ENCODE results near the gene RANBP3.
A peak's percentile ranks its signal among the peaks of the same experiment; 100 is the strongest.
"Not testable (repeated sequence)": the region's sequence is repeated elsewhere in the genome, so short reads cannot be mapped to it uniquely, and the experiment has no call there.

Gene RANBP3

DNA sequence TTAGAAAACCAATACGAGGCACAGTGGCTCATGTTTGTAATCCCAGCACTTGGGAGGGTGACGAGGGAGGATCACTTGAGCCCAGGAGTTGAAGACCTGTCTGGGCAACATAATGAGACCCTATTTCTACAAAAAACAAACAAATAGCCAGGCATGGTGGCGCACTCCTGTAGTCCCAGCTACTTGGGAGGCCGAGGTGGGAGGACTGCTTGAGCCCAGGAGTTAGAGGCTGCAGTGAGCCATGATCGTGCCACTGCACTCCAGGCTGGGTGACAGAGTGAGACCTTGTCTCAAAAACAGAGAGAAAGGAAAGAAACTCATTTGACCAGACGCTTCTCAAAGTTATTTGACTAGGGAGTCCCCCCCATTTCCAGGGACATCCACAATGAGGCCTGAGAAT is 14.7 kb downstream of the RANBP3 start:
- DNase-seq: not testable (repeated sequence)

DNA sequence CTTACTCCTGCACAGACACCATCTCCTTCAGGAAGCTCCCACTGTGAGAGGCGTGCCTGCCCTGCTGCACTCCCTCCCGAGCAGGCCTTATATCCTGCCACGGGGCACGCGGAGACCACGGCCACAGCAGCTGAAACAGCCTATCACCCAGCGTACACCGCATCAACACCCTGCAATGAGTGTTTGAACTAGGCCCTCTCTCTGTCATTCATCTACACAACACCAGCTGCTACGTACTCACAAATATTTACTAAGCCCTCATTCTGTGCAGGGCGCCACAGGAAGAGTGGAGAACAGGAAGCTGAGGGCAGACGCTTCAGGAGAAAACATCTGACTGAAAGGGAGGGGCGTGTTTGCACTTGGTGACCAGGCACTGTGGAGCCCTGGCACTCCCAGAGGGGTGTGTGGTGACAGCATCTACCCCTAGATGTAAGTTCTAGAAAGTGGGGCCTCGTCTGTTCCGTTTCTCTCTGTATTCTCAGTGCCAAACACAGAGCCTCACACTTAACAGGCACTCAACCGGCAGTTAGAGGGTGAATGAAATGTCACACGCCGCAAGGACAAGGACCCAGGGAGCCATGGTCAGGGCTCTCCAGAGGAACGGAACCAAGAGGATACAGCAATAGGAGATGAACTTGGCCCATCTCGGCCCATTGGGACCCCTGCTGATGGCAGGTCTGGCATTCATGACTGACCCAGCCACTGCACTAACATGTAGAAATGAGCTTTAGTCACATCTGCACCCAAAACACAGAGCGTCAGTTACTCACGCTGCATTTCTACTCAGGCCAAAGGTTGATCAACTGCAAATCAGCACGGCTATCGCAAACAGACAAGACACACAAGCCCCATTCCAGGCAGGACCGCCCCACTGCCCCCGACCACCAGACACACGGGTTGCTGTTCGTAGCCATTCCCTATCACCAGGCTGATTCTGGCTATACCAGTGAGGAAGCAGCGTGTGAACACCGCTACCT is 15.7 kb downstream of the RANBP3 start:
- peak; percentile 79 to 80 for DNase-seq

DNA sequence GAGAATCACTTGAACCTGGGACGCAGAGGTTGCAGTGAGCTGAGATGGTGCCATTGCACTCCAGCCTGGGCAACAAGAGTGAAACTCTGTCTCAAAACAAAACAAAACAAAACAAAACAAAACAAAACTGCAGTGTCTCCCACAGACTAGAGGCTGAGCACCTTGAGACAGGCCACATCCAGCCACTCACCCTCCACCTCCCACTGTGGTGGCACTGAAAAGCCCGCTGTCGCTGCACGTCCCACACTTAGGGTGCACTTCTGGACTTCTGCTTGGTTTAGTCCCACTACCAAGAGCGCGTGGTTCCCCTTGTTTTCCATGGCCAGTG is 16.3 kb downstream of the RANBP3 start:
- DNase-seq: not testable (repeated sequence)

DNA sequence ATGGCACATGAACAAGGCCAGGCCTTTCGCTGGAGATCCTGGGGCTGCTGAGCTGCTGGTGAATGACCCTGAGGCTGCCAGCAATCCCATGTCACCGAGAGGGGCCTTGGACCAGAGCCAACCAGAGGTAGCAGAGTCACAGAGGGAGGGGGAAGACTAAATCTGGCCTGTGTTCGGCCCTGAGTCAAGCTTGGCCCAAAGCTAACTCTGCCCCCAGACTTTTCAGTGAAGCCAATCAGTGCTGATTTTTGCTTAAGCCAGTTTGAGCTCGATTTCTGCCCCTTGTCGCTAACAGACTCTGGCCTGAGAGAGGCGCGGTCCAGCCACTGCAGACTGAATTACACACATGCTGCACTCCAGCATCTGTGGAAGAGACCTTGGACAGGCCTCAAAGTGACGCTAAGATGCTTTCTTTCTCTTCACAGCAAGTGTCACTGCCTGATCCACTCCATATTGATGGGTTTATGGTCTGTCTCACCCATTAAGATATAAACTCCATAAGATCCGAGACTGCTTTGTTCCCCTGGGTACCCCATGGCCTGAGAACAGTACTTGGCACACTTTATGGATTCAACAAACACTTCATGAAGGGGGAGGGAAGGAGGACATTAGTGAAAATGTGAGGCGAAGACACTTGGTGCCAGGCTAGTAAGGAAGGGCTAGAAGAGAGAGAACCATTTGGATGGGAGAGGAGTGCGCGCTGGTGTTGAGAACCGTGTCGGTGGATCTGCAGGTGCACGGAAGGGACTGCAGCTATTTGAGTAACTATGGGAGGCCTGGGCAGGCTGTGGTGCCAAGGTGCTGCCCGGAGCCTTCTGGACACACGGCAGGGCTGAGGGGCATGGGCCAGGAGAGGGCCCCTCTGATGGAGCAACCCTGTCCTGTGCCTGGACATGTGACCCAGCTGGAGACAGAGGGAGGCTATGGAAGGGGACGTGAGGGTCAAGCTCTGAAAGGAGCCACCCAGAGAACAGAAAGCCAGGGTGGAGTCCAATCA is 17.6 kb downstream of the RANBP3 start:
- DNase-seq: no peak

DNA sequence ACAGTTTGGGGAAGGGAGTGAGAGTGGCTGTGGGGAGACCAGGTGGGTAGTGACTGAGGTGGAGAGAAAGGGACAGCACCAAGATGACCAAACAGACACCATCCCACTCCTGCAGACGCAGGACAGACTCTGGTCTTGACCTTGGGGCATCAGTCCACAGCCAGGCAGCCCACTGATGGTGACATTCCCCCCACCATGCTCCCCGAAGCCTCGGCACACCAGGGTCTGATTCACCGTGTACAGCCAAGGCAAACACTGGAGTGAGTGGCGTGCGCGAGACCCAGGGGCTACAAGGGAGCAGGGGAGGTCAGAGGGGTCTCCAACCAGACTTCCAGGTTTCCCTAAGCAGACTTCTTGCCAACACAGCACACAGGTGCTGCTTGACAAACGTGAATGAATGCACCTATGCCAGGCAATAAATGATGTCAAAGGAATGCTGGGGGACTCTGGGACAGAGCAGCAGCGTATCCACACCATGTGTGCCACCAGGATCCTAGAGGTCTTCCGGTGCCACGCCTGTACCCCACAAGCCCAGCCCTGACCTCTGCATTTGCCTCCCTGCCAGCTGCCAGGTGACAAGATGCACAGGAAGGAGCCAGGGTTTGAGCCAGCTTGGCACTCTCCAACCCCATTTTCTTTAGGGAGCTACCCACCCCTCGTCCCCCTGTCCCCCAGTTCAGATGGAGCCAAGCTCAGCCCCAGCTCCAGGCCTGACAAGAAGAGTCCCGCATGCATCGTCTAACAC is 18.5 kb downstream of the RANBP3 start:
- no peak for DNase-seq

DNA sequence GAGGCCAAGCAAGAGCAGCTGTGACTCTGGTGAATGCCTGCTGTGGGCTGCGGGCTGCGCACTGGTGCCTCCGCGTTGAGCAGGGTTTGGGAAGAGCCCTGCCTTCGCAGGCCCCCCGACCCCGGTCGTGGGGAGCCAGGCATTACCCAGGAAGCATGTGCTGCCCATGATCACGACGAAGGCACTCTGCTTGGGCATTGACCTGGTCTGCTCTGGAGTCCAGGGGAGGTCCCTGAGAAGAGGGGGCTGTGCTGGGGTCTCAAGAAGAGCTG is 19.2 kb downstream of the RANBP3 start:
- DNase-seq: no peak

DNA sequence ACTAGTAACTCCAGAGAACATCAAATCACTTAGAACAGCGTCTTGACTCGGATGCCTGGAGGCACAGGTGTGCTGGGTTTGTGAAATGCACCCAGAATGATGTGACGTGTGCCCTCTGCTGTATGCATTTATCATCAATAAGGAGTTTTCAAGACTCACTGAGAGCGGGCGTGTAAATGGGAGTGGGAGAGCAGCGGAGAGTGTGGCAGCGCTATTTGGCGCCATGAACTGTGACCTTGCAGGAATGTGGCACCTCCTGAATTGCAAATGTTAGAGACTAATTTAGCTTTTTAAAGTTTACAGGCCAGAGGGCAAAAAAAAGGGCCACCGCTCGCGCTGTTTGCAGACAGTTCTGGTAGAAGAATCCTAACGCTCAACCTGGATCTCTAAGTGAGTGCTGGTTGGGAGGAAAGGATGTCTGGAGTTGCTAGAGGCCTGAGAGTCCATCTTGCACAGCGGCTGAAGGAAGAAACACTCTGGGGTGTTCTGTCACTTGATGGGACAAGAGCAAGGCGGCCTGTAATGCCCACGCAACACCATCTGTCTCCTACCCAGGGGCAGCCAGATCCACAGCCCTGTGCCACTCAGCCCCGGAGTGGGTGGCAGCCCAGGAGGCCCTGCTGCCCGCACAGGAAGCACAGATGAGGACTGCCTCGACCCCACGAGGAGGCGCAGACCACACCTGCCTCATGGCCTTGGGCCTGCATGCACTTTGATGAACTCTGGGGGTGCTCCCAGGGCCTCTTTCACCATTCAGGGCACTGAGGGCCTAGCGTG is 19.7 kb downstream of the RANBP3 start:
- no peak for DNase-seq

DNA sequence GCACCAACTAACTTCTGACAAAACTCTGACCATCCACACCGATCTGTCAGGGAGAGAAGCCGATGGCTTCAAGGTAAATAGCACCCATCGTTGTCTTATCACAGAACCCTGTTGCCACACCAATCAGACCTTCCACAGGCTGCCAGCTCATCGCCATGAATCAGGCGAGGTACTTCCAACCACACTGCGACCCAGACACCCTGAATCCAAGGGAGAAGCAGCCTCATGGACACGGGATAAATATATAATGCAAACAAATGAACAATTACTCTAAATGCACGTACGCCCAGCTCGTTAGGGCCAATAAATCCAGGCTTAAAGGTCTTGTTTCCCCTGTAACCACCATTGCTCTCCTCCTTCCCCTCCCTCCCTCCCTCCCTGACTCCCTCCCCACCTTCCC is 20.8 kb downstream of the RANBP3 start:
- DNase-seq: no peak

DNA sequence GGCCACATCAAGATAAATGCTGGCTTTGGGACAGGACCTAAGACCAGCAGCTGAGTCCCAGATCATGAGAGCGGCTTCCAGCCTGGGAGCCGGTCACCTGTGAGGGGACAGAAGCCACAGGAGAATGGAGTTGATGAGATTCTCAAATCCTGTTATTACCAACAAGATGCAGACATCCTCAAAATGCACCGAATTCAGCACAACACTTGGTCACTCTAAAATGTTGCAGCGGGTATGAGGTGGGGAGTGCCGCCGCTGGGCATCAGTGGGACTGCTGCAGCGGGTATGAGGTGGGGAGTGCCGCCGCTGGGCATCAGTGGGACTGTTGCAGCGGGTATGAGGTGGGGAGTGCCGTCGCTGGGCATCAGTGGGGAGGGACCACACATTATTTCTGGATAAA is 21.2 kb downstream of the RANBP3 start:
- DNase-seq: no peak

DNA sequence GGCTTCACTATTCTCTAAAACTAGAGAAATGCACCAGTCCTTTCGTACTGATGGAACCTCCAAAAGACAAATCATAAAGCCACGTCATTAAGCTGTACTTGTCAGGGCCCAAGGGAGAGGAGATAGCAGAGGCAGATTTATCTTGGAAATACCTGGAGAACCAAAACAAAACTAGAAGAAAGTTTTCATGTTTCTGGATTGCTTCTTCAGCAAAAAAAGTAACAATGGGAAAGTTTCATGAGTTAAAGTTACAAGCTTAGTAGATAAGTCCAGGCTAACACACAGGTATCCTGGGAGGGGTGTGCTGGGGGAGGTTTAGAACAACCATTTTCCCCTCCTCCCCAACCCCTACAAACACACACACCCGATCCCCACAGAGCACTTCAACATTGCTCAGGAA is 21.6 kb downstream of the RANBP3 start:
- DNase-seq: no peak

DNA sequence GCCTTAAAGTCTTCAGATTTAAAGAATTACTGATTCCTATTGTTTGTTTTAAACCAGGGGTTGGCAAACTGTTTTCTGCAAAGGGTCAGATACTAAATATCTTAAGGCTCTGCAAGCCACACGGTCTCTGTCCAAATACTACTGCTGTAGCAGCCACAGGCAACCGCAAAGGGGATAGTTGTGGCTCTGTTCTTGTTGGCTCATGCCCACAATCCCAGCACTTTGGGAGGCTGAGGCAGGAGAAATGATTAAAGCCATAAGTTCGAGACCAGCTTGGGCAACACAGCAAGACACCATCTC is 22.4 kb downstream of the RANBP3 start:
- DNase-seq: no peak

DNA sequence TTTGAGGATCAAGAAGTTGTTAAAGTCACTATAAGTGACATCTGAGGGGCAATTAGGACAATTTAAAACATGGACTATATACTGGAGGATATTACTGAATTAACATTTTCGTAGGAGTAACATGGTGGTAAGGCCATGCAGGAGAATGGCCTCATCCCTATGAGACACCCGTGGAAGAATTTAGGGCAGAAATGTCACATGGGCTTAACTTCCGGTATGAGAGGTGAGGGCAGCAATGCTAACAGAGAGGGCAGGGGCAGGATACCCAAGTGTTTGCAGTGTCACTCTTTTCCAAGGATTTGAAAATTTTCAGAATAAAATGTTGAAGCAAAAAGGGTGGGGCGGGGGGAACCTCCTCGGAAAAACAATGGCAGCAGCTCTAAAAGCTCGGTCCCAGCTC is 23.6 kb downstream of the RANBP3 start:
- no peak for DNase-seq

DNA sequence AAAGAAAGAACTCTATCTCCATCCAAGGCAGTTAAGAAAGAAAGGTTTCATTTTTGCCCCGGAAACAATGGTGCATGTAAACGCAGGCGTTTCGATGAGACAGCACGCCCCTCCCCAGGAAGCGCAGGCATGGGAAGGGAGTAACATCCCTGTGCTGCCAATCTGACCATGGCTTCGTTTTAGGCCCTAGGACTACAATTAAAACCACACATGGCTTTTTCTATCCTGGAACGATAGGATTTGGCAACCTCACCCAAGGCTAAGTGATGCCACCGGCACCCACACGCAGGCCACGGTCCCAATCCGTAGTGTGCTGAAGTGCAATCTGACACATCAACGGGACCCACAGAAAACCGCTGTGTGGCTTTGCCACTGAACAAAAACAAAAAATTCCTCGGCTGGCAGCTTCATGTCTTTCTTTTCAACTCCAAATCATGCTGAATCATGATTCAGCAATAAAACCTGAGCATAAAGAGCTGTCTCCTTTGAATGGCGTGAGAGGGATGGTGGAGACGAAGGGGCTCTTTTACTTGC is 24.2 kb downstream of the RANBP3 start:
- peak; percentile 44 to 63 for DNase-seq

DNA sequence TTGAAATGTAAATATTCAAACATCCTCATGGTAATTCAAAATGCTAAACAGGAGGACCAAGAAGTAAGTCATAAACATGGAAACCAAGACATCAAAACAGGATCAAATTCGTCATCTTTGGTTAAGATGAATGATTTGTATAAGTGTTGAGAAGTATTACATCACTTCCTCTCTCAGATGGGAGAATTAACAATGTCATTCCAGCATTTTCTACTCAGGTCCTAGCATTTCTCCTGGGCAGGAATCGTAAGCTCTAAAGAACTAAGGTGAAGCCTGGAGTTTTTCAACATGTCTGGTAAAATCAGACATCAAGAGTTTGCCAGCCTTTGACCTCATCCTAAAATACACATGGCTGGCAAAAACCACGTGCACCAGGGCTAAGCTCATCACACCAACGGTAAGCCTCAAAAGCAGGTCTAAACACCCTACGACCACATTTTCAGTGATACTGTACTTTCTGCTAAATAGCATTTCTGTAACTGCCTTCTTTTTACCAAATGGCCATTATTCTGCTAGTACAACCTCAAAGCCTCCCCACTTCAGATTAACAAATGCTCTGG is 24.8 kb downstream of the RANBP3 start:
- DNase-seq: peak in 1 of 2 donors; percentile 16

DNA sequence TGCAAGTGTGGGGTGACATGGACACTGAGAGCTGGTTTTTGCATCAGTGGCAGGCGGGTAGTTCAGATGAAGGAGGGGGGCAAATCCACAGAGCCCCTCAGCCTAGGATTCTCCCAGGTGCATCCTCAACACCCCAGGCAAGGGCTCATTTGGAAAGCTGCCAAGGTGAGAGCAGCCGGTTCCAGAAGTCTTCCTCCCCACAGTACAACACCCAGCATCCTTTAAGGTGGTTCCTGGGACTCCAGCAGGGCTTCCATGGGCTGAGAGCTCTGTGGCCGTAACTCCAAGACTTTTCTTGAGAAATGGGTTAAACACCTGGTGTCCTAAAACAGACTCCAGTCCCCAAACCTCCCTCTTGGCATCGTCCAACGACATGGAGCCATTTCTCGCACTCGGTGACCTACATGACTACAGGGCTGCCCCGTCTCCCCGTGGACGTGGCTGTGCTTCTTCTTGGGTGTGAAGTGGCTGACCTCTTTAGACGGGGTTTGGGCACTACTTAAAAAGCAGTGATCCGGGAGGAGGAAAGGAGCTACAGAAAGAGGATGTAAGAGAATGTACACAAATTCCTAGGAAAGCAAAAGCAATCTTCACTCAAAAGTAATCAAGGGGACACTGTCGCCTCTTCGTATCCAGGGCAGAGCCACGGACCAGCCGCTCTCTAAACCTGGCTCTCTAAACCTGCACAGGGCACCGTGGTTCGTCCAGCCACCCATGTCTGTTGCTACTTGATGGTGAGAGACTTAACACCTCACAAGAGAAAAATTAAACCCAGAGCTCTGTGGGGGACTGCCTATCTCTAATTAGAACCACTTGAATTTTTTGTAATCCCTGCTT is 25.5 kb downstream of the RANBP3 start:
- DNase-seq: no peak

DNA sequence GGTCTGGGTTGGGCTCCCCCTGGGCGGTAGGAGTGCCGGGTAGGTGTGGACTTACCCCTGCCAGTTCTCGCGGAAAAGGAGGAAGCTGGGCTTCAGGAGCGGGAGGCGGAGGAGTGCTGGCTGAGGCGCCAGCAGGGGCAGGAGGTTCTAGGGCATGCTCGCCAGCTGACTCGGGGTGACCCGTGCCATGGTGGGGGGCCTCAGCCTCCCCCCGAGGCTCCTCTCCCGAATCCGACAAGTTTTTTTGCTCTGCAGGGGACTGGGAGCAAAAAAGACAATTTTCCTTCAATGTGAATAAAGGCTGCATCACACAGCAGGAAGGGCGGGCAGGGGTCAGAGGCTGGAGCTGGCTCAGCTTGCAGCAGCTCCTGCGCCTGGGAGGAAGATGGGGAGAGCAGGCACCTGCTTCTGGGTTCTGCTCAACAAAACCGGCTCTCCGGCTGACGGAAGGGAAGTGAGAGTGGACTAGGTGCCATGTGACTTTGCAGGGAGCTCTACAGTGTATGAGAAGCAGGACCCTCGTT is 26.5 kb downstream of the RANBP3 start:
- DNase-seq: peak; percentile 31 to 60

DNA sequence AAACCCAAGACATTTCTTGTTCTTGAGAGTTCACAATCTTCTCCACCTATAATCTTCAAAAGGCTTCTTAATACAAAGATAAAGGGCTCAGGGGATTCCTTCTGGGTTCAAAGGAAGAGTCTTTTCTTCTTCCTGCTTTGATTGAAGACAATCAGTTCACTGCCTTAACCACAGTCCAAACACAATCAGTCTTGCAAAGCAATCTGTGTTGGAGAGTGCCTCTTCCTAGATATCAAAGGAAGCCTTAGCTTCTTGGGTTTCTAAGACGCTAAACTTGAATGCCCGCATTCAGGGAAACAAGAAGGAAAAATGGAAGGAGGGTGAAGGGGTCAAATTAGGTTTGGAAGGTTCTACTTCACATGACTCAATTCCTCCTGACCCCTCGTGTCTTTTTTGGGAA is 27.2 kb downstream of the RANBP3 start:
- no peak for DNase-seq

DNA sequence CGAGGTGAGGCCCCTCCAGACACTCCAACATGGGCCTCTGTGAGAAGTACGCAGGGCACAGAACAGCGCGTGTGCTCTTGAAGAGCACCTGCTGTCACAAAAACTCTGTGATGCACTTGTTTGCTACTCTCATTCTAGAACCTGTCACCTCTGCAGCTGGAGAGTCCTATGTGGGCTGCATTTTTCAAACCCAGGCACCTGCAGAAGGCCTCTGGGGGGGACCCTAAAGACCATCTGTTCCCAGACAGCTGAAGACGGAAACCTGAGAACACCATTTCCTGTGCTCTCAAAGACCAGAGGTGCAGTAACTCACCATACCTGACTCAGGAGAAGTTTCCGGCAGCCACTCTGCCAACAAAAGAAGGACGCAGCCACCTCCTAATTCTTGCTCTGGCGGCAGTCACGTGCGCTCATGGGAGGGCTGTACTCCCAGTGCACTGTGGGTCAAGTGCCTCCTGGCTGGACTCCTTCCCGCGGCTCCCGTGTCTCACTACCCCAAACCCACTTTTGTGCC is 28.1 kb downstream of the RANBP3 start:
- DNase-seq: no peak

DNA sequence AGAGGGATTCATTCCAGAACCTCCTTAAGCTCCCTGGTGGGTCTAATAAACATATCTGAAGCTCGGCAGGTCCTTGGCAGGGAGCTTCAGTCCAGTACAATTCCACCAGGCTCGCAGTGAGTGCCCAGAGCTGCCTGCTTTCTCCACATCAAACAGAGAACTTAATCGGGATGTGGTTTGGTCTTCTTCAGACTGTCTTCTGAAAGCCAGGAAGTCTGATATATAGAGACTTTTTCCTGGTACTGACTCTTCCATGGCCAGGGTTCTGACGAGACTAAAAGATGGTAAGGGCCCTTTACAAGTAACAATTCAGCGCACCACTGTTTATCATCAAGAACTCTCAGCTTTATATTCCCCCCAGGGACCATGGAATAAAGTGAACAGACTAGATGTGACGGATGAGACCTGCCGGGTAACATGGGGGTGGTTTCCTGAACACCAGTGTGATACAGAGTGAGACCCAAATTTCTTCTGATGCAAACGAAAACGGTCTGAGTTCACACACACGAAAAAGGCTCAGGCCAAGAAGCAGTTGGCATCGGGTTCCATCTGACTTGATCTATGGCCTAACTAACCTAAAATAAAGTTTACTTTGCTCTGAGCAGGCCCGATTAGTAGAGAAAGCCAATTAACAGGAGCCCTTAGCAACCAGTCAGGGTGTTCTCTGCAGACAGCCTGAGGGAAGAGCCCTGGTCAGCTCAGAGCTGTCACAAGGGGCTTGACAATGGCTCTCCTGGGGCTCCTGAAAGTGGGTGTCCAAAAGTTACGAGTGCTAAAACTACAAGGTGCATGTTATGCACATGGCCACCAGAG is 29.0 kb downstream of the RANBP3 start:
- no peak for DNase-seq

Data from inflammatory macrophage (primary cell).